GM18868 (cell line): ENCODE results near the gene TAS2R40.
"Not testable (repeated sequence)": the region's sequence is repeated elsewhere in the genome, so short reads cannot be mapped to it uniquely, and the experiment has no call there.

Source experiments
- ATAC-seq: cut with Tn5 transposase; IDR thresholded peaks from one replicate; pipeline ENCODE4 v1.9.1; 2021; ENCODE audit warnings: mild to moderate bottlenecking, moderate library complexity; ENCODE audit not compliant: unreplicated experiment

Gene TAS2R40

DNA sequence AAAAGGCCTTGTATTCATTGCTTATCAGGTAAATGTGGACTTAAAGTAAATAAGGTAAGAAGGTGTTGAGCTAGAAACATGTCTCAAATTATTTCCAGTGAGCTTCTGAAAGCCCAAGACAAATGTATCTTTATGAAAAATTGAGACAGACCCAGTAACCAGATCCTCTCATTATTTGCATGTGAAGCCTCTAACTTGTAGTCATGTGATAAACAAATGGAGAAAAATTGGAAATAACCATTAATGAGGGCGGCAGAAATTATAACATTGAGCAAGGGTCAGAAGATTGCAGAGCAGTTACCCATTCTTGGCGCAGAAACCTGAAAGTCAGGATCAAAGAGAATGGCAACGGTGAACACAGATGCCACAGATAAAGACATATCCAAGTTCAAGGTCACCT, at the start of gene TAS2R40:
TAS2R40 (plus strand) TSS at position 301 of the 400 bp plus-strand sequence; CDS start at position 343, 42 bp downstream.
- ATAC-seq, result no peak

DNA sequence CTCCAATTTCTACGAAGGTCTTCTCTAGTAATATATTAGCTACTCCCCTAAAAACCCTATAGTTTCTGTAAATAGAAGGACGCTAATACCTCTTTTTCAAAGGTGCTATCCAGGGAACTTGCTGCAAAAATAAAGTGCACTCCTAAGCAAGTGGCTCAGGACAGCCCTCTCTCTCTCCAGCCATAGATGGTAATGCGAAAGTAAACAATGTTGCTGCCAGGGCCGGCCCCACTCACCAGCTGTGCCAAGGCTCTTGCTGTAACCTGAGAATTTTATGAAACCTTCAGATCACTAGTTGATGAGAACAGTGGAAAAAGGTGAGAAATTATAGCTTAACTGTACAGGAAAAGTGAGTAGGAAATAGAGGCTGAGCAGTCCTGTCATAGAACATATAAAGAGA, 49.5 kb upstream of the TAS2R40 start:
- ATAC-seq, result no peak

DNA sequence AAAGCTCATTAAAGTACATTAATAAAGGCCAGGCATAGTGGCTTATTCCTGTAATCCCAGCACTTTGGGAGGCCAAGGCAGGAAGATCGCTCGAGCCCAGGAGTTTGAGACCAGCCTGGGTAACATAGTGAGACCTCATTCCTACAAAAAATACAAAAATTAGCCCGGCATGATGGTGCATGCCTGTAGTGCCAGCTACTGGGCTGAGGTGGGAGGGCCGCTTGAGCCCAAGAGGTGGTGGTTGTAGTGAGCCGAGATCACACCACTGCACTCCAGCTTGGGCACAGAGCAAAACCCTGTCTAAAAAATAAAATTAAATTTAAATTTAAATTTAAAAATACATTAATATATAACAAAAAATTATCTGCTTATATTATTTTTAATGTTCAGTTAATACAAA, 45.7 kb upstream of the TAS2R40 start:
- no peak for ATAC-seq

DNA sequence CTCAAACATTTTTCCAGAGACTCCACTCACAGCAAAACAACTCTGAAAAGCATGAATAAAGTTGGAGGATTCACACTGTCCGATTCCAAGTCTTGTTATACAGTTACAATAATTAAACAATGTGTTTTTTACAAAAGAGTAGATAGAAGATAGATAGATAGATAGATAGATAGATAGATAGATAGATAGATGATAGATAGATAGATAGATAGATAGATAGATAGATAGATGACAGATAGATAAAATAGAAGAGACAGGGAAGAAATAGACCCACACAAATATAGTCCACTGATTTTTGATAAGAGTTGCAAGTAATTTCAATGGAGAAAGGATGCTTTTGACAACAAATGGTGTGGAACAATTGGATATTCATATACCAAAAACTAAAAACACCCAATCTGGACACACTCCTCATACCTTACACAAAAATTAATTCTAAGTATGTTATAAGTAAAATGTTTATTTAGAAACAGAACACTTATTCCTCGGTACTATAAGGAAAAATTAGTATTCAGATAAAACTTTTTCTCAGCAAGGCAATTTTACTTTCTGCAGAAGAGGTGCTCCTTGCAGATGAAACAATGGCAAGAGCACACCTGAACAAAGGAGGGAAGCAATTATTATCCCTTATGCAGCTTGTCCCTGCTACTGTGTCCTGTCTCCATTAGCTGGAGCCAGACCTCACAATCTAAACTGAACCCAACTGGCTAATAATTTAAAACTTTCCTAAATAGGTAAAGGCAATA, 44.3 kb upstream of the TAS2R40 start:
- ATAC-seq, result no peak

DNA sequence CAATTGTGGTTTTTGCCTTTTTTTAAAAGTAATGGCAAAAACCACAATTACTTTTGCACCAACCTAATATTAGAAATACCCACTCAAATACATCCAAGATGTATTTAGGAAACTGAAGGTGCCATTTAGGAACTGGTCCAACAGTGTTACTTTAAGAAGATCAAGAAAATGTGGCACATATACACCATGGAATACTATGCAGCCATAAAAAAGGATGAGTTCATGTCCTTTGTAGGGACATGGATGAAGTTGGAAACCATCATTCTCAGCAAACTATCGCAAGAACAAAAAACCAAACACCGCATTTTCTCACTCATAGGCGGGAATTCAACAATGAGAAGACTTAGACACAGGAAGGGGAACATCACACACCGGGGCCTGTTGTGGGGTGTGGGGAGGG, 41.1 kb upstream of the TAS2R40 start:
- ATAC-seq, result not testable (repeated sequence)

DNA sequence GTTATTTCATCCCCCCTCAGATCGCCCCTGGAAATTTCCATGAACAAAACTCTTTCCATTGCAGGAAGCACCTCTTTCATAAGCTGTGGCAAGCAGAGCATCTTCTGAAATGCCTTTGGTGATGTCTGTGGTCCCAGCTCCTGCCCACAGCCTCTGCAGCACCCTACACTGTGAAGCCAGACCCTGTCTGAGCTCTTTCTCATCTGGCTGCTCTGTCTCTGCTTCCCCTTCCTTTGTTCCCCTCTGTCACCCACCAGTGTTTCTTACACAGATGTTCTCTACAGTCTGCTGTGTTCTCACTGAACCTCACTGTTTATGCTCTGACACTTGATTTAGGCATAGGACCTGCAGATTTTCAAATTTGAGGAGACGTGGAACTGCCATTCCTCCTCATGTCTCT, 40.5 kb upstream of the TAS2R40 start:
- ATAC-seq, result no peak

DNA sequence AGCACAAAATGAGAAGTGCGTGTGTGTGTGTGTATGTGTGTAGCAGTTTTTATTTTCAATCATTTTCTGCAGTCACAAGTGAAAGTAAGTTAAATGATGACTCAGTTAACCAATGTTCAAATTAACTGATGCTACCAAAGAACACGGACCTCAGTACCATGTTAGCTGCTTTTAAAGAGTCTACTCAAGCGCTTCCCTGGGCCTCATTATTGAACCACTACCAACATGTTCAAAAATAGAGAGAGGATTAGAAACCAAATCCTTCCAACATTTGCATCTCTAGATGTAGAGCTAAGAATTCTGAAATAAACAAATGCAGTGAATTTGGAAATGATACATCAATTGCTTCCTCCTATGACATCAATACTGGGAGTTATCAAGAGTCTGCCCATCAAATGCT, 38.8 kb upstream of the TAS2R40 start, which contains the start of gene TAS2R39:
TAS2R39 (plus strand) TSS at position 396 of the 400 bp plus-strand sequence; CDS start at position 396, 0 bp downstream.
- peak; percentile 58 for ATAC-seq

DNA sequence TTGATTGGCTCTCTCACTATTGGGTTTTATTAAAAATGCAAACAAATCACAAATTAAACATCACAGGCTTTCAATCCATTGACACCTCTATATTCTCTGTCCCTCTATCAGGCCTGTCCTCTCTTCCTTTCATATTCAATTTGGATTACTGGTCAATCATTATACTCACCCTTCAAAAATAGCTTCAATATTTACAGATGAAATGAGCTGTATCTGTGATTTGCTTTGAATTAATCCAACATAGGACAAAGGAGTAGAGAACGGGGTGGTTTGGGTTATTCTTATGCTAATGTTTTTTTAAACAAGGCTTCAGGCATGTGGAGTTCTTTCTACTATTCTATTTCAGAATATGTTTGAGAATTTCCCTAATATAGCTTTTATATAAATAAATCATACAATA, 36.3 kb upstream of the TAS2R40 start:
- no peak for ATAC-seq

DNA sequence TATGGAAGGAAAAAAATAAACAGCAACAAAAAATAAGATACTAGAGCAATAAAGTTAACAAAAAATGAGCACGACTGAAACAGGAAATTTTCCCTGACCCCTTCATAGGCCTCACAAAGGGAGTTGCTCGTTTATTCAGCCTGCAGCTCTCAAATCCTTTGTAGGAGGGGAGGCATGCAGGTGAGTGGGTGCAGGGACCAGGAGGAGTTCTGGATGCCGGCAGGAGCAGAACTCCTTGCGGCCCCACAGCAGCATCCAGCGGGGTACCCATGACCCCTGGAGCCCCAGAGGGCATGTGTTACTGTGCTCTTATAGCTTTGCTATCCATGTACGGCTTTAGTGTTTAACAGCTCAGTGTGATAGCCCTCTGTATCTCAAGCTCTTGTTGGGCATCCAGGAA, 32.8 kb upstream of the TAS2R40 start:
- no peak for ATAC-seq

DNA sequence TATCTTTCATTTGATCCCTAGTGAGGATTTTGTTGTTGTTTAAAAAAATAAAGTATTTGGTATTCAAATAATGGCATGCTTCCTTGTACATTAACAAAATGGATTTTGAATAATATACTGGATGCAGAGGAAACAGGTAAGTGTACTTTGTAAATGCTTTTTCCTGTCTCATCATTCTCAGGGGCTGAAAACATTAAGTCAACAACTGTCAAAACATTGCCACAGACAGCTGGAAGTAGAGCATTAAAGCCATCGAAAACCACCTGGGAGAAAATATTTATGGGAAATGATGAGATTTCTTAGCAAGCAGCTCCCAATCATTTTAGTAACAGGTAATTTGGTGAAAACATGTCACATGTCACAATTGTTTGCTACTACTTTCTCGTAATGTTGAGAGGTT, 28.0 kb upstream of the TAS2R40 start:
- no peak for ATAC-seq

DNA sequence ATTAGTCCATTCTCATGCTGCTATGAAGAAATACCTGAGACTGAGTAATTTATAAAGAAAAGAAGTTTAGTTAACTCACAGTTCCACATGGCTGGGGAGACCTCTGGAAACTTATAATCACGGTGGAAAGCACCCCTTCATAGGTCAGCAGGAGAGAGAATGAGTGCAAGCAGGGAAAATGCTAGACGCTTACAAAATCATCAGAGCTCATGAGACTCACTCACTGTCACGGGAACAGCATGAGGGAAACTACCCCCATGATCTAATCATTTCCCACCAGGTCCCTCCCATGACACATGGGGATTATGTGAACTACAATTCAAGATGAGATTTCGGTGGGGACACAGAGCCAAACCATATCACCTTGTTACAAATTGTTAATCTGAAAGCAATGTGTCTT, 22.8 kb upstream of the TAS2R40 start:
- peak; percentile 87 for ATAC-seq

DNA sequence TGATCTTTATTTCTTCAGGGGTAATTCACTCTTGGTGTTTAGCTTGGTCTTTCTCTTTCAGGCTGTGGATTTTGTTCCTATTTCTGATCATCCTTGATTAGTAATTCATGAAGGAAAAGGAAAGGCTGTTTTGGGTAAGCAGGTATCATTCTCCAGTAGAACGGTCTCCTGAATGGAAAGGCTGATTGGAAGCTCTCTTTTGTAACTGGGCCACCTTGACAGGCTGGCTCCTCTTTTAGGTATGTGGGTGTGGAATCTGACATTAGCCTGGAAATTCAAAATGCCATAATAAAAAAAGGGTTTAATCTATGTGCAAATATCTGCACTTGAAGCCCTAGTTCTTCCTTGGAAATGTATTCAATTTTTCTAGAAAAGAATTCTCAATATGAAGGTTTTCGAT, 19.7 kb upstream of the TAS2R40 start:
- no peak for ATAC-seq

DNA sequence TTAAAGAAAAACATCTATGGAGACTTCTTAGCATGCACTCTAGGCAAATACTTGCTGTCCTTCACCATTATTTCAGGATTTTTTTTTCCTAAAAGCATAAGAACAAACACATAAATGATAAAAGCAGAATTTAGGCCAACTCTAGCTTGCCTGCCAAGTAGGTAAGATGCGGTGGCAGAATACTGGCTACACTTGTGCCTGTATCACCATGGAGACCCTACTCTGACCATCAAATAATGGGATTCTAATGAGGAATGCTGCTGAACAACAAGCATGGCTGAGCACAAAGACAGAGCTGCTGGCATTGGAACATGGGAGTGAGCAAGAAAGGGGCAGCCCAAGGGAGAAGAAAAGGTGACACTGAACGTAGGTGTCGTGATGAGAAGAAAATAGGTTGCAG, 18.5 kb upstream of the TAS2R40 start:
- ATAC-seq, result no peak

DNA sequence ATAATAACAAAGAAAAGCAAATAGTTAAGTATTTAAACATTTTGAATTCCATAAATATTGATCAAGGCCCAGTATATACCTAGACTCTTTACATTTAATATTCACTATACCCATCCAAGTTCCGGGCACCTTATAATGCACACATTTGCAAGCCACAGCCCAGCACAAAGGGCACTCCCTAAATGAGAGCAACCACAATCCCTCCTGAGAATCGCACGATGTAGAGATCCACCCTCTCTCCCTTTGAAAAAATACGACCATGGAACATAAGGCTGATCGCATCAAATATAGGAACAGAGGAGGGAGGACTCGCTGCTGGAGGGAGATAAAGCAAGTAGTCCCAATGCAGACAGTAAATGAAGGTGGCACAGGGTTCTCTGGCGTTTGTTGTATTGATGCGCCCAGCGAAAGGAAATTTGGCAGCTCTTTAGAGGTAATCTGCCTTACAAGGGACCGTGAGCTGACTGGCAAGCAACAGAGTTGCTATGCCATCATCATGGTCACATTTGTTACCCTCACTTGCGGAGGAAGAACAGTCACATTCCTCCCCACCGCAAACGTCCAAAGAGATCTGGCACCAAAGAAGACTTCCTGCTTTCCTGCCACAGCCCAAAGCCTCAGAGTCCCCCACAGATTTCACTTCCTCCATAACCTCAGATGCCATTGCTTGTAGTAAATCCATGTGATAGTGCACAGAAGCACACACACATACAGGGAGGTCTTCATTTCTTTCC, 16.1 kb upstream of the TAS2R40 start:
- peak; percentile 94 for ATAC-seq

DNA sequence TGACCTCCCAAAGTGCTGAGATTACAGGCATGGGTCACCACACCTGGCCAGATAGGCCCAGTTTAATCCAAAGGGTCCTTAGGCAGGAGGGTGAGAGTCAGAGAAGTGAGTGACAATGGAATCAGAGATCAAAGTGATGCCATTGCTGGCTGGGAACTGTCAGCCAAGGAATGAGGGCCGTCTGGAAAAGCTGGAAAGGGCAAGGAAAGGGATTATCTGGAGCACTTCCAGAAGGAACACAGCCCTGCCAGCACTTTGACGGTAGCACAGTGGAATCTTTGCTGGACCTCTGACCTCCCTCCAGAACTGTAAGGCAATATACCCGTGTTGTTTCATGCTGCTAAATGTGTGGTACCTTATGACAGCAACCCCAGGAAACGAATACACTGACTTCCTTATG, 11.3 kb upstream of the TAS2R40 start:
- ATAC-seq, result no peak

DNA sequence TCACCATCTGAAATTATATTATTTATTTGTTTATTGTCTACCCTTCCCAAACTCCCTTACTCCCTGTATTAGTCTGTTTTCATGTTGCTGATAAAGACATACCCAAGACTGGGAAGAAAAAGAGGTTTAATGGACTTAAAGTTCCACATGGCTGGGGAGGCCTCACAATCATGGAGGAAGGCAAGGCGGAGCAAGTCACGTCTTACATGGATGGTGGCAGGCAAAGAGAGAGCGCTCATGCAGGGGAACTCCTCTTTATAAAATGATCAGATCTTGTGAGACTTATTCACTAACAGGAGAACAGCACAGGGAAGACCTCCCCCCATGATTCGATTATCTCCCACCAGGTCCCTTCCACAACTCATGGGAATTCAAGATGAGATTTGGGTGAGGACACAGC, 8.4 kb upstream of the TAS2R40 start:
- not testable (repeated sequence) for ATAC-seq

DNA sequence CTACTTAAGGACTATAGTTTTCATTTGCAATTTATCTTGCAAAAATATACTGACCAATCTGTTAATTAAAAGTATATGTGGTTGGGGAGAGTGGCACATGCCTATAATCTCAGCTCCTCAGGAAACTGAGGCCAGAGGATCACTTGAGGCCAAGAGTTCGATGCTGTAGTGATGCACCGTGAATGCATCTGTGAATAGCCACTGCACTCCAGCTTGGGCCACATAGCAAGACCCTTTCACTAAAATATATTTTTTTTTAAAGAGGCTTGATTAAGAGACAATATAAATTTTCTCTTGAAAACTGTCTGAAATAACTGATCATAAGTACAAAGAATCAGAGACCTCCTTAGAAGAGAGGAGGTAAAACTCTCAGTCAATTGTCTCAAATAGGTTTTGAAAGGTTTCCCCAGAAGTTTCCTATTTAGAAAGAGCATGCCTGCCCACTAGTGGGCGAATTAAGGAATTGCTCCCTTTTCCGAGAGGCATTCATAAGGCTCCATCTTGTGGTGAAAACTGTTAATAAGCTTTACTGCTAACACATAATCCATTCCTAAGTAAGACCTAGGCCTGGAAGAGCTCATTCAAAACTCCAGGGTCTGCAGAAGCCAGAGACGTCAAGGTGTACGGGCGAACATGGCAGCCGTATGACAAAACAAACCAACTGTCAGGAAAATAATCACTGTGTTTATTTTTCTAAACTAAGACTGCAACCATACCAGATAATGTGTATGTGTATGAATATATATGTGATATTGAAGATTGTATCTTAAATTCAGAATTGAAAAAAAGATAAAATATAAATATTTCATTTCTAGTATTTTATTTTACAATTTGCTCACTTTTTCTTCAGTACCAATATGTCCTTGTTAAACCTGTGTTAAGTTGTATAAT, 6.8 kb upstream of the TAS2R40 start:
- peak; percentile 91 for ATAC-seq

DNA sequence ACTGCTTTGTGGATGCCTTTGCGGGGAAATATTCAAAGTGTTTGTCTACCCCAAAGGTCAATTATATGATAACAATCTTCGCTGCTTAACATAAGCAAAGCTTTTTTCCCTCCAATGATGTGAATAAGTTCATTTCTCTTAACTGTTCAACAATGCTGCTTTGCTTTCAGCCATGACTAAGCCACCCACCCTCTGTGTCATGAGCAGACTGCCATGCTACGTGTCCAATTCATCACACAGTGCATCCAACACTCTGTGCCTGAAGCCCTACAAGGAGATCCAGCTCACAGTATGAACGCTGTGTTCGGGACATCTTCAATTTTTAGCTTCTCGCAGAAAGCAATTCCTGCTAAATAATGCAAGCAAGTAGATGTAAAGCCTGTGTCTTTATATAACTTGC, 5.7 kb upstream of the TAS2R40 start:
- ATAC-seq, result no peak

DNA sequence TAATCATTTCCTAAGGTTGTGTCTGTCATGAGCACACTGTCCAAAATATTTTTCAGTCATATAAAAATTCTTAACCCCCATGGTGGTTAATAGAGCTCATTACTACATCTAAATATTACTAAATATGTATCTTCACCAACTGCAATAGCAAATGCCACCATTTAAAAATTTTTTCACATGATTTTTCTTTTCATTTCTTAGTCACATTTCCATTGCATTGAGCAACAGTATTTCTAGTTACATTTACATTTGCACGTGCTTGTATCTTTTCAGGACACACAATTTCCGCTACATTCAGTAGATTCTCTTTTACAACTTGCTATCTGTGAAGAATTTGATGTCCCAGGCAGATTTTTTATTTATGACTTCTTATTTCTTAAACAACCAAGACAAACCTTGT, 5.2 kb upstream of the TAS2R40 start:
- no peak for ATAC-seq

DNA sequence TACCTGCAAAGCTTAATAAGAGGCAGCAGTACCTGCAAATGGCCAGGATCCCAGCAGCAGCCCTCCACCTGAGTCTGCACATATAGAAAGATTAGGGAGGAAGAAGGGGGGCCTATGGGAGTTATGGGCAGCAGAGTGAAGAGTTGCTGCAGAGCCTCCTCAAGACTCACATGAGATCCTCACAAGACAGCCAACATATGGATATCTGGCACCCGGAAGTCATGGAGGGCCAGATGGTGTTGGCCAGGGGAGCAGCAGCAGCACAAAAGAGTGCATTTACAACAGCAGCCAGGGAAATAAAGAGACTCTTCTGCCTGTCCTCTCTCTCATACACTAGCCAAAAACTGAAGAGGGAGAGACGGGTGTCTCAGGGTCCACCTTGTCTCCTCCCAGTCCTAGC, 4.0 kb upstream of the TAS2R40 start:
- ATAC-seq, result no peak

DNA sequence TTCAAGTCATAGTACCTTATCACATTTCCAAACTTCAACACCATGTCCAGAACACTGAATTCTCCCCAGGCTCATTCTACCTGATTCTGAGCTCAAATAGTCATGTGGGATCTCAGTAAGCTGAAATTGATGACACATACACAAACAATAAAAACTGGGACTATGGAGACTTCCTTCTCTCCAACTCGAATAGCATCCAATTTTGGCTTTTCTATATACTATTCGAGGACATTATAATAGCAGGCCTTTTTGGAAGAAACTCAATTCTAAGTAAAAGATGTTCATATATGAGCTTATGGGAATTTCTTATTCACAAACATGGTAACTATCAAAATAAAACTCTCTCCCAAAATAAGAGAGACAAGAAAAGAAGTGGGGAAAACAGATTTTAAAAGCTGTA, 551 bp upstream of the TAS2R40 start:
- no peak for ATAC-seq
